ENCODE measurements around the gene SRP68. TPM values are rescaled to one million over a fixed set of nuclear protein-coding genes. Genes with fewer than 3 reads are reported as not detected.

Gene SRP68
- total and polyA plus RNA-seq, 9 of the 15 experiments (the other 6 are each of a cell fraction or from before 2014, with no cell fraction given): 29.4 to 92.6 (median 36.2) TPM

DNA sequence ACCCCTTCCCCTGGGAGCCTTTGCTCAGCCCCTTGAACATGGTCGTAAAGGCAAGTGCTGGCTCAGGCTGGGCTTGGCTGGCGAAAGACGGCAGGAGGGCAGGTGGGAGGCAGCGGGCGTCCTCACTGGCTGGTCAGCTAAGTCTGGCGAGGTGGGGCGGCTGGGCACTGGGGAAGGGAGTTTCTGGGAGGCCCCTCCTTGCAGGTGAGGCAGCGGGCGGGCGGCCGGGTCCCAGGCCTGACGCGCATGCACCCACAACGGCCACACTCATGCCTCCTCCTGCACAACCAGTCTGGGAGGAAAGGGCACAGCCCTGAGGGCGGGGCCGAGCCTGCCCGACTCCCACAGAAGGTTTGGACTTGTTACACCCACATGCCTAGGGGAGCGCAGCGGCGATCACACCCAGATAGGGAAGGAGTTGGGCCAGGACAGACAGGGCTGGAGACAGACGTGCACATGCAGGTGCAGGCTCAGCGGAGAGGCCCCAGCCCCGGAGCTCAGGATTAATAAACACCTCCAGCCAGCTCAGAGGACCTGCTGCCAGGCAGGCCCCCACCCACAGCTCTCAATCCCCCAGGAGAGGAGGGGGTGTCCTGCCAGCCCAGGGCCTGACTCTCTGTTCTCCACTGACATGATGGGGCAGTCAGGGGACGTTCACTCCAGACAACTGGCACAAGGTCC, 45.0 kb downstream of the SRP68 start, which contains the start of gene EVPL:
Gene EVPL, minus strand, starts transcription at position 148 of the 681 bp plus-strand sequence. Its CDS starts 108 bp downstream, at position 40.
- Histone ChIP-seq H3K9ac (ENCODE audit: insufficient read depth in 1 of 2, low read depth in 2 of 2, low read length in 2 of 2) (no peak within 1 kb of the TSS; a peak in 1 of 4 replicates), H3K4me1 (replicated peaks in 1 of 2; ENCODE audit: control insufficient read depth in 2 of 2, insufficient read depth in 2 of 2, low read length in 2 of 2) (peaks cover 8 to 49% of the 10 kb centered on the region in 2 experiments), H3K4me3 (no peak within 1 kb of the TSS), H3K4me2 (ENCODE audit: insufficient read depth, low read length) (no peak within 1 kb of the TSS), H4K20me1 (replicated peaks; ENCODE audit: control insufficient read depth, insufficient read depth, low read length) (no peaks in the 10 kb centered on the region), H3K79me2 (ENCODE audit: control insufficient read depth, insufficient read depth, low read length) (no peaks in the 10 kb centered on the region), H3K9me3 (replicated peaks; ENCODE audit: control insufficient read depth, insufficient read depth, low read depth, low read length) (no peaks in the 10 kb centered on the region), H2AFZ (ENCODE audit: low read depth, low read length) (no peak within 1 kb of the TSS), H3K27ac (ENCODE audit: extremely low read depth, low read depth, low read length) (no peak within 1 kb of the TSS), H3K36me3 (ENCODE audit: control insufficient read depth, insufficient read depth, low read length) (no peaks in the 10 kb centered on the region), H3K27me3 (ENCODE audit: control insufficient read depth in 2 of 2, insufficient read depth in 2 of 2, low read length in 2 of 2) (no peaks in the 10 kb centered on the region; a peak in 1 of 5 replicates), H3K9me1 (ENCODE audit: control insufficient read depth, insufficient read depth, low read length) (no peaks in the 10 kb centered on the region)
- ATAC-seq (no peak), DNase-seq (ENCODE audit: extremely low read depth in 1 of 4, low spot score in 3 of 4) (no peak), FAIRE-seq (no peak)
- in situ Hi-C loops (cut with MboI): no loop called here
- CTCF ChIA-PET (ENCODE audit: low intra/inter-chr PET ratio): no interaction called here
- POLR2A ChIA-PET: interaction anchor here (0.5 kb wide), 1 partner anchor 45 kb away, joined by 3 read pairs; the partner anchor contains the start of gene SRP68
- BruUV-seq (replicated peaks): no TSS peak
- TF ChIP-seq, protein P1, sequence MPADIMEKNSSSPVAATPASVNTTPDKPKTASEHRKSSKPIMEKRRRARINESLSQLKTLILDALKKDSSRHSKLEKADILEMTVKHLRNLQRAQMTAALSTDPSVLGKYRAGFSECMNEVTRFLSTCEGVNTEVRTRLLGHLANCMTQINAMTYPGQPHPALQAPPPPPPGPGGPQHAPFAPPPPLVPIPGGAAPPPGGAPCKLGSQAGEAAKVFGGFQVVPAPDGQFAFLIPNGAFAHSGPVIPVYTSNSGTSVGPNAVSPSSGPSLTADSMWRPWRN (IDR thresholded peaks at IDR 0.05; ENCODE audit: low read depth): no peak
- no peak for TF ChIP-seq ZNF644 (tag; IDR thresholded peaks at IDR 0.05; ENCODE audit: low read depth)
- TF ChIP-seq MCM7 (IDR thresholded peaks at IDR 0.05): no peak
- no peak for TF ChIP-seq MEIS2 (IDR thresholded peaks at IDR 0.05; ENCODE audit: partially characterized antibody)
- TF ChIP-seq CSDE1 (IDR thresholded peaks at IDR 0.05): no peak
- intact Hi-C loops (cut with micrococcal nuclease): no loop called here
- WGBS (ENCODE audit: insufficient coverage, low coverage, missing lambda C conversion rate): 59% methylated on average over 18 of the region's 24 CpGs
